Measurements from ENCODE around the gene RNF38.
A peak's percentile ranks its signal among the peaks of the same experiment; 100 is the strongest.

GRCh38 chr9:36407122-36407723 is 7.2 kb upstream of the RNF38 start:
- TF ChIP-seq CTCF (IDR thresholded peaks at IDR 0.05) = peak; percentile 88 to 95 (median 92)
- no peak for TF ChIP-seq POLR2A (IDR thresholded peaks at IDR 0.05)

Data from uterus (tissue), 2 donors.